LHCN-M2 (cell line): ENCODE data around the gene MAEL. TPM values are rescaled to one million over a fixed set of nuclear protein-coding genes. Genes with fewer than 3 reads are reported as not detected.

Source experiments
- DNase-seq: peaks from one replicate; pipeline ENCODE4 v3.0.0-alpha.2; 2012; ENCODE audit warnings: low read depth
- total RNA-seq: library from RNA; depleted of rRNA; stranded (reverse); fragments of >200 nt; gene quantifications from 2 replicates; pipeline ENCODE4 v1.2.3, GENCODE V29; 2014; rRNA removed

Gene MAEL
- total RNA-seq, 1 experiment from 2014 or later: not detected

DNA sequence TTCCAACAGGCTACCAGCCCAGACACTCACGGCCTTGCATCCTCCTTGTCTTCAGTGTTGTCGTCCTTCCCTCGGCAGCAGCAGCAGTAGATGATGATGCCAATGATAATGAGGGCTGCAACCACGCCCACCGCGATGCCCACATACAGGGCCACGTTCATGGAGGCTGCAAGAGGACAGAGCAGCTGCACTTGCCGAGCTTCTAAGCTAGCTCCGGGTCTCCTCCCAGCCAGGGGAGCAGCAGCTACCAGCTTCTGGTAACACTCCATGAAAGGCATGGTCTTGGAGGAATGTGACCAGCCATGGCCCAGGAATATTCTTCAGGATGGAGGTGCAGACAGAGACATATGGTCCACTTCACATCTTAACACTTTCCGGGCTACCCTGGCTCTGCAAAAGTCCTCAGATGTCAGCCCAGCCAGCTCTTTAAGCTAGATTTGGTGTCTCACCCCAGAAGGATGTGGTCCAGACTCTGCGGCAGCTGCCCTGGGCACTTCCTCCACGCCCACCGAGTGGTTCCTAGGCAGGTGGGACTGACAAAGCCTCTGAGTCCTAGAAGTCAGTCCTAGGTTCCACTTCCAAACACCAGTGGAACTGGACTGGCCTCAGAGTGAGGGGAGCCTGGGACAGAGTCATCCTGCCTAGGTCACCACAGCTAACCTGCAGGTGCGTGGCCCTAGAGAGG, 66.0 kb downstream of the MAEL start:
- DNase-seq: peak; percentile 15

GRCh38 chr1:167056529-167057231, 67.6 kb downstream of the MAEL start:
- DNase-seq: peak; percentile 11

DNA sequence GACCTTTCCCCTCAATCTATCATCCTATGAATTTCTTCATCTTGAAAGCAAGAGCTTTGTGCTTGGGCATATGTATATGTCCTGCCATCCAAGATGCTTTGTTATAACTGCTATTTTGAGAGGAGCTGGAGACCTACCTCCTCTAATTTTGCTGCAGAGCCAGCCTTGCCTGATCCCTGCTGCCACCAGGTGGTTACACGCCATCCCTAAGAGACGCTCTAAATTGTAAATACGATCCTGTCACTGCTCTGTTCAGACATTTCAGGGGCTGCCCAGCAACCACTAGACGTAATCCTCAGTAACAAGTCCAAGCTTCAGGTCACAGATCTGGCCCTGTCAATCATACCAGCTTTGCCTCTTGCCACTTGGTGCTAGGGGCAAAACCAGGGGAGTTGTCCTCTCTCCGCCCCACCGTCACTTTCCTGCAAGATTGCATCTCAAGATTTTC, 68.2 kb downstream of the MAEL start:
- peak; percentile 44 for DNase-seq

- peak; percentile 50 for DNase-seq
These were observed 70.1 kb downstream of the MAEL start for GRCh38 chr1:167059045-167059808.

DNA sequence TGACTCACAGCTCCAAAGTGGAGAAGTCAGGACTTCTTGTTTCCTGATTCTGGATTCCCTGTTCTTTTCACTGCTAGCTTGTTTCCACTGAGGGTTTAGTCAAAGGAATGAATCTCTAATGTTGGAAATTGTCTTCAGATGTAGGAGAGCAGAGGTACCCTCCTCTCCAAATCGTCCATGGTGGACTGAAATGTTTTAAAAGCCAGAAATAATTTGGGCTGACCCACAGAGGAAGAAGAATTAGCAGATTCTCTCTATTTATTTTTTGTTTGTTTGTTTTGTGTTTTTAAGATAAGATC, 70.7 kb downstream of the MAEL start:
- no peak for DNase-seq

GRCh38 chr1:167060141-167061072, 71.3 kb downstream of the MAEL start:
- DNase-seq: no peak

DNA sequence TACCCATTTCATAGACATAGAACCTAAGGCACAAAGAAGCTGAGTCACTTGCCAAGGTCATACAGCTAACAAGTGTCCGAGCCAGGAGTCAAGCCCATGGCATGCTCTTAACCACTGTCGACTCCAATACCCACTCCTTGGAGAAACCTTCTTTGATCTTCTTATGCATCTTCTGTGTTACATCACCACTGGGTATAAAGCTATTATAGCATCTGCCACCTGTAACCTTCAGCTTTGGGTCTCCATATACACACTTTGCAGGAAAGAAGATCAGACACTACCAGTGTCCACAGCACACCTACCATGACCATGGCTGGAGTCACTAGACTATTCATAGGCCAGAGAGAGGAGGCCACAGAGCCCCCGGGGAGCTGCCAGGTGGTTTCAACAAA, 72.0 kb downstream of the MAEL start:
- no peak for DNase-seq

- peak; percentile 10 for DNase-seq
These were observed 75.5 kb downstream of the MAEL start for GRCh38 chr1:167064621-167065020.

DNA sequence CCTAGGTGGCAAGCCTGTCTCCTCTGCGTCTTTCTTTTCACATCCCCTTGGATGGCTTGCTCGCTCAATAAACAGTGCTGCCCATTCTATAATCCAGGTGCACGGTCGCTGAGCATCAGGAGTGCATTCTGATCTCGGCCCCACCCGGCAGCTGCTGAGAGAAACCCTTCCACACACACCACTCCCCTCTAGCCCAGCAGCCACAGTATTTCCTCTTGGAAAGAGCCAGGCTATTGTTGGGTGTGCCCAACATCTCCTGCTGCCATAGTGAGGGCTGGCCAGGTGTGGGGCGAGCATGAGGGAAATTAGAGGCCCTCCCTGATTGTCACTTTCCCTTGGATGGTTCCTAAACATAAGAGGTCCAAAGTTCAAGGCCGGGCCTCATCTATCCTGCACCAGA, 76.4 kb downstream of the MAEL start:
- DNase-seq: no peak

DNA sequence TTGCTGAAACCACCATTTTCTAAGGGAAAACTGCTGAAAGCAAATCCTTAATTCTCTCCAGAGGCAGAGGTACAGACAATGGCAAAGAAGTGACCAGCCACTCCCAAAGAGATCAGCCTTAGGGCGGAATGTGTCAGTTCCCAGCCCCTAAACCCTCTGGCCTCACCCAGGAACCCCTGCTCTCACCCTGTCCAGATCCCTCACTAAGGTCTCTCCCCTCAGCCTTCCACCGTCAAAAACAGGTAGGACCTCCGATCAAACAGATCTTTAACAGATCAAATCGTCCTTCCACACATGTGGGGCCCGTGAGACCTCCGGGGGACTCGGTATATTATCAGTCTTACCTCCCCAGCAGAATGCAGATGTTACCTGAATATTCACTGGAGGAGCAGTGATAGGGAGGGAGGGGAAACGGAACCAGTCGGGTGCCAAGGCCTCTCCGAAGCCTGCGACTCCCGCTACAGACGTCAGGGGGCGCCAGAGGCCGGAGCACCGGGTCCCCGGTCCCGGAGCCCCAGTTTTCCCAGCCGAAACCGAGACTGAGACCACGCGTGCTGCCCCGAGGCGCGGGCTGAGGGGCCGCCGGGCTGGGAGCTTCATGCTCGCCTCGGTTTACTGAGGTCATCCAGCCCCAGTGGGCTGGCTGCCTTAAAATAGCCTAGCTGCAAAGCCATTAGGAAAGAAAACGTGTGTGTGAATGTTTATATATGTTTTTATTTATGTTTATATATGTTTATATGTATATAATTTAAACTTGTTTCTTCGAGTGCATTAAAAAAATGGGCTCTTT, 77.4 kb downstream of the MAEL start:
- DNase-seq: peak; percentile 40

DNA sequence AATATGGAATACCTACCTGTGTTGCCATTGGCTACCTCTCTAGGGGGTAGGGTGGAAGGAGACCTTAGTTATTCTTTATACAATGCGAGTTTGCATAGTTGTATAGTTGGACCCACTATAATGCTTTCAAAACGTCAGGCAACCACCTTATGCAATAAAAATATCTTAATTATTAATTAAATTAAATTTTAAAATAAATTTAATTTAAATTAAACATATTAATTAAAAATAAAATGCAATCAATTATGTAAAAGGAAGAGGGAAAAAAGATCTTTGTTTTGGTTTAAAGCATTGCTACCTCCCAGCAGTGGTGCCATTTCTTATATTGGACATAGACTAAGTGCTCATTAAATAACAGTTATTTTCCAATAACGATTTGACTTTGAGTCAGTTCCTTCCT, 78.8 kb downstream of the MAEL start:
- no peak for DNase-seq

DNA sequence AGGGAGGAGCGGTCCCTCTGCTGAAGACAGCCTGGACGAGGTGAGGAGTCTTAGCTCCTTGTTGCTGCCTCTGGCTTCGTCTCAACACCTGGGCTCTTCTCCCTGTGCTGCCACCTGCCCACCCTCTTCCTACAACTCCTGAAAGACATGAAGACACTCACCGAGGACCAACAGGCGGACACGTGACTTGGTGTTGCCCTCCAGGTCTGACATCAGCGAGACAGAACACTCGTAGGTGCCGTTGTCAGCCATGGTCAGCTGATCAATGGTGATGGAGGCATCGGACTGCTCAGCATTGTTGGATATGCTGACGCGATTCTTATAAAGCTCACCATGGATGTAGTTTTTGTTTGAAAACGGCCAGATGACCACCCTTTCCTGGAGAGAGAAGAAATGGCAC, 79.7 kb downstream of the MAEL start:
- no peak for DNase-seq

GRCh38 chr1:167071286-167071685, 82.2 kb downstream of the MAEL start:
- no peak for DNase-seq

Other genes starting within 250 kb of the MAEL start
- 39.1 and 44.4 TPM in 2 replicates for gene POGK, start 149.8 kb upstream of the MAEL start, total RNA-seq
- 9.8 and 10.1 TPM in 2 replicates for gene TADA1, start 113.0 kb upstream of the MAEL start, total RNA-seq
- gene ILDR2, start 13.7 kb upstream of the MAEL start, total RNA-seq: 0.45 and 0.69 TPM in 2 replicates
- not detected in 2 replicates for gene GPA33, start 101.1 kb downstream of the MAEL start, total RNA-seq
- 2.6 and 4.8 TPM in 2 replicates for gene STYXL2, start 104.8 kb downstream of the MAEL start, total RNA-seq
- 4.8 and 5.6 TPM in 2 replicates for gene POU2F1, start 231.6 kb downstream of the MAEL start, total RNA-seq